SK-N-SH (cell line): Measurements from ENCODE around the gene EAF1.

Experiments
- CTCF ChIP-seq: fragments of 200-600 bp; sonication (generic); IDR thresholded peaks from 2 replicates; pipeline ENCODE4 v1.6.1; 2017; ENCODE audit warnings: antibody characterized with exemption, mild to moderate bottlenecking, moderate library complexity
- ELF1 ChIP-seq: IDR thresholded peaks from 2 replicates; pipeline ENCODE4 v1.4.0; 2012
- RXRA ChIP-seq: IDR thresholded peaks from 2 replicates; pipeline ENCODE4 v1.4.0; 2012; ENCODE audit warnings: low read depth, mild to moderate bottlenecking, borderline replicate concordance

GRCh38 chr3:15385901-15386653 lies 41.3 kb upstream of the EAF1 start:
- TF ChIP-seq CTCF: no peak
- no peak for TF ChIP-seq ELF1
- no peak for TF ChIP-seq RXRA
